SK-N-SH (cell line): ENCODE data around the gene TERF2IP. TPM values are rescaled to one million over a fixed set of nuclear protein-coding genes. Genes with fewer than 3 reads are reported as not detected.

Experiments
- CTCF ChIA-PET: fragments of 300-600, 350-600 bp; formaldehyde crosslinking; extraction: SDS; loops from one replicate; lab custom pipeline; 2021; lab: Yijun Ruan, JAX
- POLR2A ChIA-PET: fragments of 350-600 bp; sonication (Branson Sonifier 250); formaldehyde crosslinking; extraction: SDS; loops from one replicate; lab custom pipeline; 2020; ENCODE audit warnings: antibody characterized with exemption, inconsistent platforms; lab: Yijun Ruan, JAX
- DNase-seq: peaks from one replicate; pipeline ENCODE4 v3.0.0; 2012
- H2AFZ ChIP-seq: fragments of 200-600 bp; sonication (generic); 2 replicates; pipeline ENCODE4 v1.8.1; 2016; ENCODE audit warnings: antibody characterized with exemption, mild to moderate bottlenecking, low read depth
- H3F3A ChIP-seq: fragments of 200-600 bp; sonication (generic); replicated peaks from 2 replicates; pipeline ENCODE3; 2016; ENCODE audit warnings: antibody characterized with exemption, mild to moderate bottlenecking; ENCODE audit not compliant: insufficient read depth
- H3K27ac ChIP-seq, 2 experiments: fragments of 200-500 bp in 1 of 2; fragments of 200-600 bp in 1 of 2; sonication (Bioruptor generic) in 1 of 2; sonication (generic), shearing (Covaris generic) in 1 of 2; 2 replicates each; pipeline versions ENCODE4 v1.5.1 to v1.6.1; 2014 to 2016; ENCODE audit warnings: low read depth in 2 of 2, inconsistent platforms in 1 of 2, low read length in 1 of 2, mild to moderate bottlenecking in 1 of 2, mixed read lengths in 1 of 2
- H3K27me3 ChIP-seq: fragments of 200-600 bp; sonication (generic), shearing (Covaris generic); 2 replicates; pipeline ENCODE4 v1.6.1; 2016; ENCODE audit warnings: mixed run types; ENCODE audit not compliant: insufficient read depth
- H3K36me3 ChIP-seq, 2 experiments: fragments of 200-500 bp in 1 of 2; fragments of 200-600 bp in 1 of 2; sonication (Bioruptor generic) in 1 of 2; sonication (generic) in 1 of 2; replicated peaks in 1 of 2; 2 replicates each; pipeline versions ENCODE3 to v1.5.1; 2014 to 2016; ENCODE audit warnings: low read length in 1 of 2, mild to moderate bottlenecking in 1 of 2; ENCODE audit not compliant: insufficient read depth in 2 of 2, control insufficient read depth in 1 of 2
- H3K4me1 ChIP-seq, 2 experiments: fragments of 200-500 bp in 1 of 2; fragments of 200-600 bp in 1 of 2; sonication (Bioruptor generic) in 1 of 2; sonication (generic), shearing (Covaris generic) in 1 of 2; 2 replicates each; pipeline versions ENCODE4 v1.5.1 to v1.6.1; 2014 to 2016; ENCODE audit warnings: low read depth in 1 of 2, low read length in 1 of 2, mixed run types in 1 of 2; ENCODE audit not compliant: insufficient read depth in 2 of 2, control insufficient read depth in 1 of 2
- H3K4me2 ChIP-seq: fragments of 200-600 bp; sonication (generic), shearing (Covaris generic); 2 replicates; pipeline ENCODE4 v1.6.1; 2017; ENCODE audit warnings: mixed run types
- H3K4me3 ChIP-seq, 2 experiments: fragments of 200-500 bp in 1 of 2; fragments of 200-600 bp in 1 of 2; sonication (Bioruptor generic) in 1 of 2; sonication (generic), shearing (Covaris generic) in 1 of 2; 2 replicates each; pipeline versions ENCODE4 v1.5.1 to v1.8.1; 2014 to 2016; ENCODE audit warnings: low read depth in 2 of 2, inconsistent platforms in 1 of 2, low read length in 1 of 2, mild to moderate bottlenecking in 1 of 2, mixed read lengths in 1 of 2, moderate library complexity in 1 of 2
- H3K79me2 ChIP-seq: fragments of 200-600 bp; sonication (generic); 2 replicates; pipeline ENCODE4 v1.8.1; 2017; ENCODE audit warnings: mild to moderate bottlenecking; ENCODE audit not compliant: insufficient read depth
- H3K9ac ChIP-seq: fragments of 200-600 bp; sonication (generic); 2 replicates; pipeline ENCODE4 v1.6.1; 2017; ENCODE audit warnings: mixed run types
- H3K9me2 ChIP-seq: fragments of 200-600 bp; sonication (generic); 2 replicates; pipeline ENCODE4 v1.6.1; 2017; ENCODE audit warnings: mixed run types
- H3K9me3 ChIP-seq: fragments of 200-600 bp; sonication (generic); 2 replicates; pipeline ENCODE4 v1.6.1; 2017; ENCODE audit warnings: mixed run types, mild to moderate bottlenecking, moderate library complexity
- H4K20me1 ChIP-seq: fragments of 200-600 bp; sonication (generic); 2 replicates; pipeline ENCODE4 v1.6.1; 2017; ENCODE audit warnings: mild to moderate bottlenecking, mixed run types; ENCODE audit not compliant: insufficient read depth
- CHD2 ChIP-seq: fragments of 150-350 bp; IDR thresholded peaks from 2 replicates; pipeline ENCODE4 v1.6.1; 2018; ENCODE audit warnings: low read length; ENCODE audit not compliant: partially characterized antibody
- CTCF ChIP-seq: fragments of 200-600 bp; sonication (generic); IDR thresholded peaks from 2 replicates; pipeline ENCODE4 v1.6.1; 2017; ENCODE audit warnings: antibody characterized with exemption, mild to moderate bottlenecking, moderate library complexity
- ELF1 ChIP-seq: IDR thresholded peaks from 2 replicates; pipeline ENCODE4 v1.4.0; 2012
- EP300 ChIP-seq, 2 experiments: IDR thresholded peaks; 2 replicates each; pipeline versions ENCODE4 v1.4.0 to v1.6.1; 2012; ENCODE audit warnings: borderline replicate concordance in 1 of 2, low read depth in 1 of 2, low read length in 1 of 2
- FOSL2 ChIP-seq: IDR thresholded peaks from 2 replicates; pipeline ENCODE4 v1.4.0; 2012; ENCODE audit warnings: low read depth, mild to moderate bottlenecking, moderate library complexity, borderline replicate concordance
- FOXJ3 ChIP-seq: sonication (generic); formaldehyde crosslinking; IDR thresholded peaks from 2 replicates; pipeline ENCODE4 v1.5.1; 2020; ENCODE audit warnings: mild to moderate bottlenecking, missing genetic modification reagents
- FOXM1 ChIP-seq: IDR thresholded peaks from 2 replicates; pipeline ENCODE4 v1.4.0; 2012; ENCODE audit warnings: low read depth, mild to moderate bottlenecking
- JUND ChIP-seq: IDR thresholded peaks from 2 replicates; pipeline ENCODE4 v1.4.0; 2012
- MAX ChIP-seq: IDR thresholded peaks from 2 replicates; pipeline ENCODE4 v1.4.0; 2012; ENCODE audit warnings: low read depth
- MEF2A ChIP-seq: IDR thresholded peaks from 2 replicates; pipeline ENCODE4 v1.4.0; 2012; ENCODE audit warnings: low read depth, borderline replicate concordance
- MXI1 ChIP-seq: IDR thresholded peaks from 2 replicates; pipeline ENCODE4 v1.6.1; 2012; ENCODE audit warnings: mild to moderate bottlenecking, low read depth, low read length, improper control_type of control experiment
- NFIC ChIP-seq: IDR thresholded peaks from 2 replicates; pipeline ENCODE4 v1.4.0; 2012; ENCODE audit warnings: borderline replicate concordance
- NRF1 ChIP-seq: IDR thresholded peaks from 2 replicates; pipeline ENCODE4 v1.6.1; 2012; ENCODE audit warnings: low read depth, mild to moderate bottlenecking, low read length
- POLR2AphosphoS5 ChIP-seq: IDR thresholded peaks from 2 replicates; pipeline ENCODE4 v1.6.1; 2012; ENCODE audit warnings: low read depth, low read length
- RFX5 ChIP-seq: IDR thresholded peaks from 2 replicates; pipeline ENCODE4 v1.6.1; 2012; ENCODE audit warnings: mild to moderate bottlenecking, improper control_type of control experiment, low read length
- RXRA ChIP-seq: IDR thresholded peaks from 2 replicates; pipeline ENCODE4 v1.4.0; 2012; ENCODE audit warnings: low read depth, mild to moderate bottlenecking, borderline replicate concordance
- TAF1 ChIP-seq: IDR thresholded peaks from 2 replicates; pipeline ENCODE4 v1.6.1; 2012; ENCODE audit warnings: low read depth, mild to moderate bottlenecking, low read length, moderate library complexity, borderline replicate concordance
- USF1 ChIP-seq: IDR thresholded peaks from 2 replicates; pipeline ENCODE4 v1.4.0; 2012; ENCODE audit warnings: low read depth, borderline replicate concordance
- WGBS: methylation state at CpG from one replicate; pipeline ENCODE4 v1.1.6; 2017; ENCODE audit warnings: low lambda C conversion rate; 5-methylcytosine and 5-hydroxymethylcytosine counted together
- polyA plus RNA-seq, 3 experiments: library from polyadenylated mRNA; depleted of rRNA; stranded (reverse); fragments of >200 nt; gene quantifications; 2 replicates each; pipeline ENCODE4 v1.2.3, GENCODE V29; 2012
- TF ChIP-seq, protein P1 (sequence below): fragments of 150-350 bp; IDR thresholded peaks from 2 replicates; pipeline ENCODE4 v1.6.1; 2016; ENCODE audit warnings: mild to moderate bottlenecking, low read depth, low read length
- TF ChIP-seq, protein P2 (sequence below): IDR thresholded peaks from 2 replicates; pipeline ENCODE4 v1.6.1; 2012; ENCODE audit warnings: mild to moderate bottlenecking, low read depth, low read length, moderate library complexity

Gene TERF2IP
- polyA plus RNA-seq, 1 of the 3 experiments (the other 2 are of a cell fraction): 32.0 TPM

GRCh38 chr16:75676909-75677308 is 29.3 kb downstream of the TERF2IP start, which contains the start of gene CPHXL2:
CPHXL2 (minus strand) TSS chr16:75677009; CDS start chr16:75676999, 10 bp downstream.
- no peaks in the 10 kb centered on the region for H3K4me1 ChIP-seq
- H3K4me3 ChIP-seq: no peak within 1 kb of the TSS
- no peak within 1 kb of the TSS for H3K27ac ChIP-seq
- ChIA-PET POLR2A (no interaction called here), CTCF (no interaction called here)
- no peaks in the 10 kb centered on the region for H3K9me3 ChIP-seq
- no peak for DNase-seq
- no peaks in the 10 kb centered on the region for H3K9me2 ChIP-seq
- no peaks in the 10 kb centered on the region for H3K79me2 ChIP-seq
- H3F3A ChIP-seq: no peaks in the 10 kb centered on the region
- H3K9ac ChIP-seq: no peak within 1 kb of the TSS
- no peaks in the 10 kb centered on the region for H3K27me3 ChIP-seq
- H3K36me3 ChIP-seq: no peaks in the 10 kb centered on the region
- TF ChIP-seq MXI1: no peak
- TF ChIP-seq RXRA: no peak
- TF ChIP-seq, protein P1, sequence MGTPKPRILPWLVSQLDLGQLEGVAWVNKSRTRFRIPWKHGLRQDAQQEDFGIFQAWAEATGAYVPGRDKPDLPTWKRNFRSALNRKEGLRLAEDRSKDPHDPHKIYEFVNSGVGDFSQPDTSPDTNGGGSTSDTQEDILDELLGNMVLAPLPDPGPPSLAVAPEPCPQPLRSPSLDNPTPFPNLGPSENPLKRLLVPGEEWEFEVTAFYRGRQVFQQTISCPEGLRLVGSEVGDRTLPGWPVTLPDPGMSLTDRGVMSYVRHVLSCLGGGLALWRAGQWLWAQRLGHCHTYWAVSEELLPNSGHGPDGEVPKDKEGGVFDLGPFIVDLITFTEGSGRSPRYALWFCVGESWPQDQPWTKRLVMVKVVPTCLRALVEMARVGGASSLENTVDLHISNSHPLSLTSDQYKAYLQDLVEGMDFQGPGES: no peak
- no peak for TF ChIP-seq CHD2
- no peak for TF ChIP-seq MEF2A
- H4K20me1 ChIP-seq: no peaks in the 10 kb centered on the region
- 46% methylated on average over 4 of the region's 4 CpGs for WGBS
- no peak within 1 kb of the TSS for H3K4me2 ChIP-seq
- no peak within 1 kb of the TSS for H2AFZ ChIP-seq

GRCh38 chr16:75679366-75679765 is 31.8 kb downstream of the TERF2IP start:
- Histone ChIP-seq H2AFZ (no peak overlapping the region), H3K9me2 (no peaks in the 10 kb centered on the region), H3K79me2 (no peaks in the 10 kb centered on the region), H3K4me2 (no peak overlapping the region), H4K20me1 (no peaks in the 10 kb centered on the region), H3K36me3 (no peaks in the 10 kb centered on the region), H3K27me3 (no peaks in the 10 kb centered on the region), H3F3A (no peaks in the 10 kb centered on the region), H3K4me1 (no peaks in the 10 kb centered on the region), H3K9ac (no peak overlapping the region), H3K4me3 (no peak overlapping the region), H3K9me3 (no peaks in the 10 kb centered on the region), H3K27ac (no peak overlapping the region)
- no peak for DNase-seq
- TF ChIP-seq, protein P1: no peak
- no peak for TF ChIP-seq MXI1
- TF ChIP-seq JUND: no peak
- no peak for TF ChIP-seq MAX
- TF ChIP-seq NFIC: no peak
- no peak for TF ChIP-seq ELF1
- no peak for TF ChIP-seq POLR2AphosphoS5
- no peak for TF ChIP-seq FOSL2
- no peak for TF ChIP-seq EP300 (IDR thresholded peaks at IDR 0.05; ENCODE audit: borderline replicate concordance in 1 of 2, low read depth in 1 of 2, low read length in 1 of 2)
- no peak for TF ChIP-seq RFX5
- TF ChIP-seq TAF1: no peak
- no peak for TF ChIP-seq CTCF
- TF ChIP-seq, protein P2, sequence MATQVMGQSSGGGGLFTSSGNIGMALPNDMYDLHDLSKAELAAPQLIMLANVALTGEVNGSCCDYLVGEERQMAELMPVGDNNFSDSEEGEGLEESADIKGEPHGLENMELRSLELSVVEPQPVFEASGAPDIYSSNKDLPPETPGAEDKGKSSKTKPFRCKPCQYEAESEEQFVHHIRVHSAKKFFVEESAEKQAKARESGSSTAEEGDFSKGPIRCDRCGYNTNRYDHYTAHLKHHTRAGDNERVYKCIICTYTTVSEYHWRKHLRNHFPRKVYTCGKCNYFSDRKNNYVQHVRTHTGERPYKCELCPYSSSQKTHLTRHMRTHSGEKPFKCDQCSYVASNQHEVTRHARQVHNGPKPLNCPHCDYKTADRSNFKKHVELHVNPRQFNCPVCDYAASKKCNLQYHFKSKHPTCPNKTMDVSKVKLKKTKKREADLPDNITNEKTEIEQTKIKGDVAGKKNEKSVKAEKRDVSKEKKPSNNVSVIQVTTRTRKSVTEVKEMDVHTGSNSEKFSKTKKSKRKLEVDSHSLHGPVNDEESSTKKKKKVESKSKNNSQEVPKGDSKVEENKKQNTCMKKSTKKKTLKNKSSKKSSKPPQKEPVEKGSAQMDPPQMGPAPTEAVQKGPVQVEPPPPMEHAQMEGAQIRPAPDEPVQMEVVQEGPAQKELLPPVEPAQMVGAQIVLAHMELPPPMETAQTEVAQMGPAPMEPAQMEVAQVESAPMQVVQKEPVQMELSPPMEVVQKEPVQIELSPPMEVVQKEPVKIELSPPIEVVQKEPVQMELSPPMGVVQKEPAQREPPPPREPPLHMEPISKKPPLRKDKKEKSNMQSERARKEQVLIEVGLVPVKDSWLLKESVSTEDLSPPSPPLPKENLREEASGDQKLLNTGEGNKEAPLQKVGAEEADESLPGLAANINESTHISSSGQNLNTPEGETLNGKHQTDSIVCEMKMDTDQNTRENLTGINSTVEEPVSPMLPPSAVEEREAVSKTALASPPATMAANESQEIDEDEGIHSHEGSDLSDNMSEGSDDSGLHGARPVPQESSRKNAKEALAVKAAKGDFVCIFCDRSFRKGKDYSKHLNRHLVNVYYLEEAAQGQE: no peak
- TF ChIP-seq FOXM1: no peak
- TF ChIP-seq FOXJ3 (CRISPR knock-in tag): no peak
- TF ChIP-seq USF1: no peak
- TF ChIP-seq CHD2: no peak
- TF ChIP-seq NRF1: no peak
- ChIA-PET CTCF (no interaction called here), POLR2A (no interaction called here)
- 62% methylated on average over 5 of the region's 5 CpGs for WGBS
